GM21381 (cell line): ENCODE results near the gene ZNF423.
"Not testable (repeated sequence)": the region's sequence is repeated elsewhere in the genome, so short reads cannot be mapped to it uniquely, and the experiment has no call there.

Experiments used
- ATAC-seq: cut with Tn5 transposase; IDR thresholded peaks from one replicate; pipeline ENCODE4 v1.9.1; 2021; ENCODE audit warnings: mild to moderate bottlenecking, moderate library complexity; ENCODE audit not compliant: unreplicated experiment

The ZNF423 gene

GRCh38 chr16:49700251-49701064 is 155.5 kb downstream of the ZNF423 start:
- ATAC-seq: no peak

- no peak for ATAC-seq
Measured at GRCh38 chr16:49699841-49700175, 156.1 kb downstream of the ZNF423 start.

DNA sequence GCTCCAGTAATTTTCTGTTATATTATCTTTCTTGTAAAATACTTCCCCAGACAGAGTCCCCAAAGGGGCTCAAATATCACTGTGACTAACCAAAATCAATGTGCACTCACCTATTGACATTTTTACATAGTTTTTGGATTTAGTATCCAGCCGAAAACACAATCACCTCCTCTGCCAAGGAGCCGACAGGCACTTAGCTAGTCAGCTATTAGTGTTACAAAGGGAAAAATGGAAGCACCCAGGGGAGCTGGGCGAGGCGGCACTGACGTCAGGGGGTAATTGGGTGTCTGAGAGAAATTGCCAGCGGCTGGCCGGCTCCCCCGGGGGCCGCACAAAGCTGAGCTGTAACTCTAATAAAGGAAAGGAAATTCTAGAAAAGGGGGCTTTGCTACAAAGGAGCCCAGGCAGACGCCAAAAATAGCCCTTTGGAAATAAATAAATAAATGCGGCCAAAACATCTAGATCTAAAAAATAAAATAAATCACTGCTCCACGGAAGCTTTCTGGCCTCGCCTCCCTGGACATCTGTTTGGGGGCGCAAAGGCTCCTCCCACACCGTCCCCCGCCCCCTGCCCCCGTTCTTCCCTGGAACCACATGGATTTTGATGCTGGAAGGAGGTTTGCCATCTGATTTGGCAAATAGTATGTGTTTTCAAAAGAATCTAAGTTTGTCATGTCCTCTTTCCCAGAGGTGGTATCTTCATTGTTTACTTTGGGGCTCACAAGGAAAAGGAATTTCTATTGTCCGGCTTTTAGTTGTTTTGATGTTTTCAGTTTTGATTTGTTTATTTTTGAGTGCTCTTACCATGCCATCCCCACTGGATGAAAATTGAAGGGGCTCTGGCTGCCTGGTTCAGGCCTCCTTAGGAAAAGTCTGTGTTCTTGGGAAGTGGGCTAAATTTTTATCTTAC is 156.7 kb downstream of the ZNF423 start:
- no peak for ATAC-seq

DNA sequence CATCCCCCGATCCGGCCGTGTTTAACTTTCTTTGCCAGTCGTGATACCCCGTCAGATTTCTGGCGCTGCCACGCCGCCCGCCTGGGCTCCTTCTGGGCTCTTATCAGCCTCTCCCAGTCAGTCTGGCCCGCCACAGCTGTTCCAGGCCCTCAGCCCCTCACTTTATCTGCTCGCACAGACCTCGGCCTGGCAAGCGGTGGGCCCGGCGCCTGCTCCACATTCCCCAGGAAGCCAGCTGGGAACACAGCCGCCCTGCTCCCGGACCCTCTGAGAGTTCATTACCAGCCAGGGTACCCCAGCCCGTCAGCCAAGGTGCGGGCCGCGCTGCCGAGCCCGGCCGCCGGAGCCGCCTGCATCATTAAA is 157.5 kb downstream of the ZNF423 start:
- ATAC-seq: no peak

- no peak for ATAC-seq
Measured at GRCh38 chr16:49697631-49698452, 158.1 kb downstream of the ZNF423 start.

- no peak for ATAC-seq
Measured at GRCh38 chr16:49696414-49697101, 159.4 kb downstream of the ZNF423 start.

- ATAC-seq: no peak
Measured at GRCh38 chr16:49695782-49696413, 160.0 kb downstream of the ZNF423 start.

- ATAC-seq: no peak
Measured at GRCh38 chr16:49693445-49693844, 162.5 kb downstream of the ZNF423 start.

DNA sequence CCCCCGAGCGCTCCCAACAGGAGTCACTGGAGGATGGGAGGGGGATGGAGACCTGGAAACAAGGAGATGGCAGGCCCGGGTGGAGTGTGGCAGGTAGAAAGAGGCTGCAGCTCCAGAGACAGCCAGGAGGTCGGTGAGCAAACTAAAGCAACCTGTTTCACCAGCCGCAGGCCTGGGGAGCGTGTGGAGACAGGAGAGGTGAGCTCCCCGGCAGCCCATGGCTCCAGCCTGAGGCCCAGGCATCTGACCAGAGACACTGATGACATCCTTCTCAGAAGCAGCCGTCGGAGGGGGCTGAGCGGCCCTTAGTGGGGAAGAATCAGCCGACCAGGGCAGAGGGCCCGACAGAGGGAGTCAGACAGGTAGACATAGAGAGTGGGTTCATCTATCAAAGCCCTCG is 165.1 kb downstream of the ZNF423 start:
- ATAC-seq: no peak

- no peak for ATAC-seq
Measured at GRCh38 chr16:49688036-49688697, 167.7 kb downstream of the ZNF423 start.

- ATAC-seq: no peak
Measured at GRCh38 chr16:49687476-49688002, 168.4 kb downstream of the ZNF423 start.

DNA sequence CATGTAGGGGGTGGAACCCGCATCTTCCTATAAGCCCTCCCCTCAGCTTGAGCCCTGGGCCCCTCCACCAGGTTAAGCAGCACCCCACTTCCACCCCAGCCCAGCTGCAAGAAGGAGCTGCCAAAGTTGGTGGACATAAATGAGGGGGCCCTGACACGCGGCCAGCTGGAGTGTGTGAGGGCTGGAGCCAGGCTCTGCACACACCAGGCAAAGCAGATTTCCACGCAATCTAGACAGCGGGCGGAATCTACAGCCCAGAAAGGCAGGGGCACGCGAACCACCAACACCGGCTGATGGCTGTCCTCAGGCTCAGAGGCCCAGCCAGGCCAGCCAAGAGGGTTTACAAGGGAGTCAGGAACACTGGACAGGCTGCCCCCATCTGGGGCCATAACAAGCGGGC is 171.2 kb downstream of the ZNF423 start:
- no peak for ATAC-seq

GRCh38 chr16:49682577-49683165 is 173.2 kb downstream of the ZNF423 start:
- ATAC-seq: no peak

DNA sequence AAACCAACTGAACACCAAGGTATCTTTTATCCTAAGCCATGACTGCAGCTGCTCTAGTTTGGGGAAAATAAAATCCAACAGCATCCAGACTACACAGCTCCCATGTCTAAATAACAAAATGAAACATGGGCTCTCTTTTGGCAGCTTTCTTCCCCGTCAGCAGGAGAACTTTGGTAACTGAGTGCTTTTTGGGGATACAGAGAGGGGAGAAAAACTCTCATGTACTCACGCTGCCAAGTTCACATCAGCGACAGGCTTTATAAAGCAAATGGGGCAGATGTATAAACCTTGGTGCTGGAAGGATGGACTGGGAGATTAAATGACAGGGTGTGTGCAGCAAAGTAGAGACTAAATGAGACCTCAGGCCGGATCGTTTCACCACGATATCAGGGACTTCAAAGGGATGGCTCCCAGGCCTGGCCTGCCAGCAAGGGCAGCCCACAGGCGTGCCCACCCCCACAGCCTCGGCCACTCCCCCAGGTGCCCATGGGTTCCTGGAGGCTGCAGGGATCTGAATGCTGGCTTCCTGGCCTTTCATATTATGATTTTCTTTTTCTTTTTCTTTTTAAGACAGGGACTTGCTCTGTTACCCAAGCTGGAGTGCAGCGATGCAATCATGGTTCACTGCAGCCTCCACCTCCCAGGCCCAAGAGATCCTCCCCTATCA is 174.6 kb downstream of the ZNF423 start:
- ATAC-seq: no peak

GRCh38 chr16:49679095-49679494 is 176.8 kb downstream of the ZNF423 start:
- ATAC-seq: no peak

DNA sequence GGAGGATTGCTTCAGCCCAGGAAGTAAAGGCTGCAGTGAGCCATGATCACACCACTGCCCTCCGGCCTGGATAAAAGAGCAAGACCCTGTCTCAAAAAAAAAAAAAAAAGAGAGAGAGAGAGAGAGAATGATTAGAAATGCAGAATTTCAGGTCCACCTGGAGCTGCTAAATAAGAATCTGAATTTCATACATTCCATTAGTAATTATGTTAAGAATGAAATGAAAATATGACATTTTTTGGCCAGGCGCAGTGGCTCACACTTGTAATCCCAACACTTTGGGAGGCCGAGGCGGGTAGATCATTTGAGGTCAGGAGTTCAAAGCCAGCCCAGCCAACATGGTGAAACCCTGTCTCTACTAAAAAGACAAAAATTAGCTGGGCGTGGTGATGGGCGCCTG is 178.3 kb downstream of the ZNF423 start:
- ATAC-seq: not testable (repeated sequence)

DNA sequence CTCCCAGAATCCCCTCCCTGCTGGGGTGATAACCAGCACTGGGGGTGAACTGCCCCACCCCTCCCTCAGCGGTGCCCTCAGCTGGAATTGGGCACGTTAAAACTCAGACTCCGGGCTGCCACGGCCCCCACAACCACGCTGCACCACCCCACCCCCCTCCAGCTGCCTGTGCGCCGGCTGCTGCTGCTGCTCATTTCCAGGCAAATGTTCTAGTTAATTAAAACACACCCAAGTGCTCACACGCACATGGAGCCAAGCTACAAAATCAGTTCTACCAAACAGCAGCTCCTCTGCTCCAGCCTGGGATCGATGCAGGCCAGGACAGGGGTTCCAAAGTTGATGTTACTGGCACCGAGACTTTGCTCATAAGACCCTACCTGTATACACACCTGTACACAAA is 180.5 kb downstream of the ZNF423 start:
- no peak for ATAC-seq

GRCh38 chr16:49674990-49675389 is 180.9 kb downstream of the ZNF423 start:
- no peak for ATAC-seq
